Activated T-cell treated with anti-CD3 and anti-CD28 coated beads for 48 hours (primary cell): ENCODE data around the gene SIPA1L2.
"Not testable (repeated sequence)": the region's sequence is repeated elsewhere in the genome, so short reads cannot be mapped to it uniquely, and the experiment has no call there.

Experiments used
- DNase-seq: peaks from one replicate; pipeline ENCODE4 v3.0.0-alpha.2; 2020; ENCODE audit warnings: low read depth

SIPA1L2 gene

GRCh38 chr1:232615306-232615800 is 14.6 kb downstream of the SIPA1L2 start:
- DNase-seq = no peak

GRCh38 chr1:232614811-232615210 is 15.1 kb downstream of the SIPA1L2 start:
- DNase-seq = no peak

GRCh38 chr1:232613752-232614381 is 16.1 kb downstream of the SIPA1L2 start:
- DNase-seq = no peak

- DNase-seq = not testable (repeated sequence)
Observed at GRCh38 chr1:232612836-232613235, 17.1 kb downstream of the SIPA1L2 start.

GRCh38 chr1:232611834-232612233 is 18.1 kb downstream of the SIPA1L2 start:
- no peak for DNase-seq

GRCh38 chr1:232610902-232611745 is 18.8 kb downstream of the SIPA1L2 start:
- DNase-seq = not testable (repeated sequence)

- no peak for DNase-seq
Observed at GRCh38 chr1:232610192-232610901, 19.6 kb downstream of the SIPA1L2 start.

- DNase-seq = no peak
Observed at GRCh38 chr1:232608427-232608826, 21.5 kb downstream of the SIPA1L2 start.

- no peak for DNase-seq
Observed at GRCh38 chr1:232602622-232603021, 27.3 kb downstream of the SIPA1L2 start.

- DNase-seq = no peak
Observed at GRCh38 chr1:232600424-232601258, 29.3 kb downstream of the SIPA1L2 start.

- no peak for DNase-seq
Observed at GRCh38 chr1:232599178-232600041, 30.5 kb downstream of the SIPA1L2 start.

- no peak for DNase-seq
Observed at GRCh38 chr1:232598837-232599177, 31.1 kb downstream of the SIPA1L2 start.

GRCh38 chr1:232598133-232598532 is 31.8 kb downstream of the SIPA1L2 start:
- no peak for DNase-seq

GRCh38 chr1:232597721-232598120 is 32.2 kb downstream of the SIPA1L2 start:
- DNase-seq = no peak

GRCh38 chr1:232596666-232597303 is 33.1 kb downstream of the SIPA1L2 start:
- DNase-seq = no peak

GRCh38 chr1:232594768-232595698 is 34.9 kb downstream of the SIPA1L2 start:
- no peak for DNase-seq

GRCh38 chr1:232593717-232594502 is 36.0 kb downstream of the SIPA1L2 start:
- DNase-seq = no peak

- no peak for DNase-seq
Observed at GRCh38 chr1:232591344-232591743, 38.6 kb downstream of the SIPA1L2 start.

GRCh38 chr1:232590744-232591082 is 39.2 kb downstream of the SIPA1L2 start:
- DNase-seq = no peak
